Measurements from ENCODE around the gene DPH6.

Gene DPH6

DNA sequence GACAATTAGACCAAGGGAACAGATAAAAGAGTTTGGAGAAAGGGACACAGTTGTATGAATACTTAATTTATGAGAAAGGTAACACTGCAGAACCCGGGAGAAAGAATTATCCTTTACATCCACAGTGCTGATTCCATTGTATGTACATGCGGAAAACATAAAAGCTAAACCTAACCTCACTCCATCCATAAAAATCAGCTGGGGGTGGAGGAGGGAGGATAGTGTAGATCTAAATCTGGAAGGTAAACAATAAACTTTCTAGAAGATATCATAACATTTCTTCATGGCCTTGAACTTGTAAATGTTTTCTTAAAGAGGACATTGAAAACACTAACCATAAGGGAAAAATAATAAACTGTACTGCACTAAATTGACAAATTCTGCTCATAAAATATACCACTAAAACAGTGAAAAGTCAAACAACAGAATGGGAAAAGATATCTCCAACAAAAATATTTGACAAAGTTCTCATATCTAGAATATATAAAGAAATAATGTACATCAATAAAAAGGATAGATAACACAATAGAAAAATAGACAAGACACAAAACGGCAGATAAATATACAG lies 220.5 kb downstream of the DPH6 start:
- no peak for DNase-seq

DNA sequence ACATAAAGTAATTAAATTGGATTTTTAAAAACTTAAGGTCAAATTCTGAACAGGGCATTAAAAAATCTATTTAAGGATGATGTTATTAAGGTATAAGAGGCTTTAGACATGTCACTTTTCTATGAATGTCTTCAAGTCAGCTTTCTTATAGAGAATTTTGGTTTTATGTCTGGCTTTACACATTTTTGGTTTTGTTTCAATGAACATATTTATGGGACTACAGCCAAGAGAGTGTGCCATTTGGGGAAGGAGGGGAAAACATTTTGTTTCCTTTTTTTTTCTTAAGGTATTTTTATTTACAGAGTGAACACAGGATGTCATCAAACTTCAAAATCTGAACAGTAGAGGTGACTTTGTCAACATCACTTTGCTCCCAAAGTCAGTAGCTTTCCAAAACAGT lies 222.8 kb downstream of the DPH6 start:
- DNase-seq, result no peak

DNA sequence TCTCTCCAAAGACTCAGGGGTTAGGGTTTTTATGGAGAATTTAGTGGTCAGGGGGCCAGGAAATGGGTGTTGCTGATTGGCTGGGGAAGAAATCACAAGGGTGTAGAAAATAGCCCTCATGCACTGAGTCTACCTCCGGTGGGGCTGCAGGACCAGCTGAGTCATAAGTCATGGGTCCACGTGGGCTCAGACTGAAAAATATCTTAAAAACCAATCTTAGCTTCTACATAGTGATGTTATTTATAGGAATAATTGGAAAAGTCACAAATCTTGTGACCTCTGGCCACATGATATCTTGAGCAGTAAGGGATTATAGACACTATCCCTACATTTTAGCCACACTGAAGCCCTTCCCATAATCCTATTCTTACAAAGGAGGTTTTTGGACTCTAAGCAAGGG lies 224.0 kb downstream of the DPH6 start:
- no peak for DNase-seq

DNA sequence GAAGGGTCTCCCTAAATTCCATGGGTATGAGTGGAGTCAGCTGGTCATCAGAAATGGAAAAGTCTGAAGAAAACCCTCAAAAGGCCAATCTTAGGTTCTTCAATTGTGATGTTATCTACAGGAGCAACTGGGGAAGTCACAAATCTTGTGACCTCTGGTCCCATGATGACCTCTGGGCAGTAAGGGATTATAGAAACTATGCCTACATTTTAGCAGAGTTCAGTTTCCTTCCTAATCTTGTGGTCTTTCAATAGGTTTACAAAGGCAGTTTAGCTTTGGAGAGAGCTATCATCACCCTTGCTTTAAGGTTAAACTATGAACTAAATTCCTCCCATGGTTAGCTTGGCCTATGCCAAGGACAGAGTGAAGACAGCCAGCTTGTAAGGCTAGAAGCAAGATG lies 225.1 kb downstream of the DPH6 start:
- no peak for DNase-seq
